ENCODE data around the gene BANP. TPM values are rescaled to one million over a fixed set of nuclear protein-coding genes. Genes with fewer than 3 reads are reported as not detected.
A peak's percentile ranks its signal among the peaks of the same experiment; 100 is the strongest.
"Not testable (repeated sequence)": the region's sequence is repeated elsewhere in the genome, so short reads cannot be mapped to it uniquely, and the experiment has no call there.

BANP gene
- total and polyA plus RNA-seq, 12 donors = 6.1 to 20.4 (median 13.5) TPM

DNA sequence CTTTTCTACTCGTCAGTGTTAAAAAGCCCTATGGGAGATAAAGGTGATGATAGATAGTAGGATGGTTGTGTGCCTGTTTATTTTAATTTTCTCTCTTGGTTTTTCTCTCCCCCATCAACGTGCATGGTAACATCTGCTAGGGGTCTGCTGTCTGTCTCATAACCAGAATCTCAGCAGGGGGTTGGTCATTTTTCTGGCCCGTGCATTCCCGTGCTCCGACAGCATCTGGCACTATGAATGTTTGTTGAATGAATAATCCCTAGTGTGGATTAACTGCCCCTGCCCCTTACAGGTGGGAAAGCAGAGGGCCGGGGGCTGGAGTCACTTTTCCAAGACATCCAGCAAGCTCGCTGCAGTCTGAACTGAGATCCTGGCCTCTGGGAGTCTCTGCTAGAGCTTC is 21.2 kb upstream of the BANP start:
- no peak for ATAC-seq
- H3K27ac ChIP-seq = no peak overlapping the region
- peaks cover 0 to 20% (median 4%) of the 10 kb centered on the region in 7 donors for H3K27me3 ChIP-seq
- 61 to 73% methylated on average over 7 of the region's 7 CpGs for WGBS, 2 donors
- intact Hi-C loops (cut with DNase I) = no loop called here
- H3K9me3 ChIP-seq = no peaks in the 10 kb centered on the region
- no peaks in the 10 kb centered on the region for H3K36me3 ChIP-seq
- H3K4me1 ChIP-seq = no peaks in the 10 kb centered on the region
- TF ChIP-seq CTCF (IDR thresholded peaks at IDR 0.05) = no peak
- no peak overlapping the region for H3K4me3 ChIP-seq
- DNase-seq = no peak

DNA sequence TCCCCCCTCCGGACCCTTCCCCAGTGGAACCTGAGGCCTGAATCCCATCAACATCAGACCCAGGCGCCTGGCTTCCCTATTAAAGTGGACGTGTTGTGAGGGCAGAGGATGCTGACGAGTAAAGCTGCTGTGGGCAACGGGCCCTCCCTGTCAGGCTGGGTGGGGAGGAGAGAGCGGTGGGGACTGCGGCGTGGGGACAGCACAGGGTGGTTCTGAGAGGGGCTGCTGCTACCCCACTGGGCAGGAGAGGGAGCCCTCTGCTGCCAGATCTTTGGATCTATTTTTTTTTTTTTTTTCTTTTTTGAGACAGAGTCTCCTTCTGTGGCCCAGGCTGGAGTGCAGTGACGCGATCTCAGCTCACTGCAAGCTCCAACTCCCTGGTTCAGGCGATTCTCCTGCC is 20.8 kb upstream of the BANP start:
- Histone ChIP-seq H3K27ac (no peak overlapping the region), H3K9me3 (no peaks in the 10 kb centered on the region), H3K4me3 (no peak overlapping the region), H3K27me3 (peaks cover 0 to 20% (median 4%) of the 10 kb centered on the region in 7 donors), H3K4me1 (no peaks in the 10 kb centered on the region), H3K36me3 (no peaks in the 10 kb centered on the region)
- peak in 5 of 9 donors; percentile 5 to 30 (median 16) for TF ChIP-seq CTCF (IDR thresholded peaks at IDR 0.05)
- DNase-seq (no peak), ATAC-seq (peak in 2 of 8 donors; percentile 19 to 20)
- 58 to 59% methylated on average over 11 of the region's 11 CpGs for WGBS, 2 donors
- intact Hi-C loops (cut with DNase I) = no loop called here

- no peaks in the 10 kb centered on the region for H3K36me3 ChIP-seq
- 46 to 54% methylated on average over 17 of the region's 17 CpGs for WGBS, 2 donors
- intact Hi-C loops (cut with DNase I) = no loop called here
- ATAC-seq (peak in 2 of 8 donors; percentile 47 to 55), DNase-seq (no peak)
- H3K4me3 ChIP-seq = no peak overlapping the region
- no peaks in the 10 kb centered on the region for H3K4me1 ChIP-seq
- H3K9me3 ChIP-seq = no peaks in the 10 kb centered on the region
- H3K27me3 ChIP-seq = peaks cover 0 to 16% (median 4%) of the 10 kb centered on the region in 7 donors
- no peak for TF ChIP-seq CTCF (IDR thresholded peaks at IDR 0.05)
- H3K27ac ChIP-seq = no peak overlapping the region
These were observed 19.7 kb upstream of the BANP start for GRCh38 chr16:87931504-87931903.

DNA sequence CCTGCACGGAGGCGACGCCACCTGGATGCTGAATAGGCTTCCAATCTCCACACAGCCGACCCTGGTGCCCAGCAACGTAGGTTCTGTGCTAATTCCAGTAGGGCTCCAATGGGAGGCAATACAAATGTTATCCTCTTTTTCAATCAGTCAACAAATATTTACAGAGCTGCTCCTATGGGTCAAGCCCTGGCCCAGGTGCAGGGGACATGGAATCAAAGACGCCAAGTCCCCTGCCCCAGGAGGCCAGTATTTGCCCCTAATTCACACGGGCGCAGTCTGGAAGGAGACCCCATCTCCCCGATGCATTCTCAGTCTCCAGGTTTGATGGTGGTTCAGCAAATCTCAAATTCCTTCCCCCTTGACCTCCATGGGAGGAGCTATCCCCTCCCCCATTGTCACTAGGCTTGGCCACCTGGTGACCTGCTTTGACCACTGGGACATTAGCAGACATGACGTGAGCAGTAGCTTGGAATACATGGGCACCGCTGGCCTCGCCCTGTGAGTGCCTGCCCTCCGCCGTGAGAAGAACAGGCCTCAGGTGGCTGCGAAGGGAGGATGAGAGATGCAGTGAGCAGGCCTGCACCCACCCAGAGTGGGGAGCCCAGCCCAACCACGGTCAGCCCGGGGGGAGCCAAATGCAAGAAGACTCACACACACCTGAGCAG is 18.6 kb upstream of the BANP start:
- 92 to 95% methylated on average over 16 to 17 of the region's 17 CpGs for WGBS, 2 donors
- H3K9me3 ChIP-seq; DNase-seq; ATAC-seq; H3K4me3 ChIP-seq; H3K36me3 ChIP-seq; intact Hi-C loops (cut with DNase I); H3K27ac ChIP-seq; H3K4me1 ChIP-seq: not testable (repeated sequence)
- H3K27me3 ChIP-seq = peaks cover 0 to 15% (median 4%) of the 10 kb centered on the region in 7 donors

DNA sequence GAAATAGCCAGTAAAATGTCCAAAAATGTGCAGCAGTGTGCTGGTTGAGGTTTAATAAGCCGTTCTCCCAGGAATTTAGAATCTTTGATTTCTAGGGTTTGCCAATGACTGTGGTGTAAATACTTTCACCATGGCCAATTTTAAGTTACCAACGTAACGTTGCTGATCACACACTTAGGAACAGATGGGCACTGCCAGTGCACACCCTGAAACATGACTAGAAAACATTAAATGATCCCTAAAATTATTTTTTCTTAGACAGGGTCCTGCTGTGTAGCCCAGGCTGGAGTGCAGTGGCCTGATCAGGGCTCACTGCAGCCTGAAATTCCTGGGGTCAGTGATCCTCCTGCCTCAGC is 18.1 kb upstream of the BANP start:
- no peak overlapping the region for H3K4me3 ChIP-seq
- intact Hi-C loops (cut with DNase I) = no loop called here
- no peak overlapping the region for H3K27ac ChIP-seq
- WGBS, 2 donors = 92 to 96% methylated on average over 3 of the region's 3 CpGs
- peaks cover 0 to 15% (median 4%) of the 10 kb centered on the region in 7 donors for H3K27me3 ChIP-seq
- no peaks in the 10 kb centered on the region for H3K36me3 ChIP-seq
- no peak for TF ChIP-seq CTCF (IDR thresholded peaks at IDR 0.05)
- no peak for DNase-seq
- ATAC-seq = no peak
- no peaks in the 10 kb centered on the region for H3K4me1 ChIP-seq
- H3K9me3 ChIP-seq = no peaks in the 10 kb centered on the region

GRCh38 chr16:87934752-87935425 is 16.3 kb upstream of the BANP start:
- intact Hi-C loops (cut with DNase I); H3K9me3 ChIP-seq; ATAC-seq; H3K4me1 ChIP-seq; DNase-seq; H3K36me3 ChIP-seq; H3K27ac ChIP-seq; H3K4me3 ChIP-seq: not testable (repeated sequence)
- H3K27me3 ChIP-seq = peaks cover 0 to 13% (median 1%) of the 10 kb centered on the region in 7 donors
- WGBS, 2 donors = 85 to 88% methylated on average over 19 of the region's 19 CpGs

DNA sequence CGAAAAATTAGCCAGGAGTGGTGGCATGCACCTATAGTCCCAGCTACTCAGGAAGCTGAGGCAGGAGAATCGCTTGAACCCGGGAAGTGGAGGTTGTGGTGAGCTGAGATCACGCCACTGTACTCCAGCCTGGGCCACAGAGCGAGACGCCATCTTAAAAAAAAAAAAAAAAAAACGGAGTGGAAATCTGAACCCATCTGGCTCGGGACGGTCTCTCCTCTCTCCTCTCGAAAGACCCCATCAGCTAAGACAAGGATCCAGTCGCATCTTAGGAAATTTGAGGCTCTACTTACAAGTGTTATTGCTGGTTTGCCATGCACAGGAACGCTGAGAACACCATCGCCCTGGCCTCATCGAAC is 15.2 kb upstream of the BANP start:
- 88 to 92% methylated on average over 14 of the region's 14 CpGs for WGBS, 2 donors
- H3K27ac ChIP-seq; ATAC-seq; H3K36me3 ChIP-seq; intact Hi-C loops (cut with DNase I); H3K4me3 ChIP-seq; DNase-seq; H3K9me3 ChIP-seq; H3K4me1 ChIP-seq; H3K27me3 ChIP-seq: not testable (repeated sequence)
